ENCODE data around the gene GTF2H2C.
"Not testable (repeated sequence)": the region's sequence is repeated elsewhere in the genome, so short reads cannot be mapped to it uniquely, and the experiment has no call there.

DNA sequence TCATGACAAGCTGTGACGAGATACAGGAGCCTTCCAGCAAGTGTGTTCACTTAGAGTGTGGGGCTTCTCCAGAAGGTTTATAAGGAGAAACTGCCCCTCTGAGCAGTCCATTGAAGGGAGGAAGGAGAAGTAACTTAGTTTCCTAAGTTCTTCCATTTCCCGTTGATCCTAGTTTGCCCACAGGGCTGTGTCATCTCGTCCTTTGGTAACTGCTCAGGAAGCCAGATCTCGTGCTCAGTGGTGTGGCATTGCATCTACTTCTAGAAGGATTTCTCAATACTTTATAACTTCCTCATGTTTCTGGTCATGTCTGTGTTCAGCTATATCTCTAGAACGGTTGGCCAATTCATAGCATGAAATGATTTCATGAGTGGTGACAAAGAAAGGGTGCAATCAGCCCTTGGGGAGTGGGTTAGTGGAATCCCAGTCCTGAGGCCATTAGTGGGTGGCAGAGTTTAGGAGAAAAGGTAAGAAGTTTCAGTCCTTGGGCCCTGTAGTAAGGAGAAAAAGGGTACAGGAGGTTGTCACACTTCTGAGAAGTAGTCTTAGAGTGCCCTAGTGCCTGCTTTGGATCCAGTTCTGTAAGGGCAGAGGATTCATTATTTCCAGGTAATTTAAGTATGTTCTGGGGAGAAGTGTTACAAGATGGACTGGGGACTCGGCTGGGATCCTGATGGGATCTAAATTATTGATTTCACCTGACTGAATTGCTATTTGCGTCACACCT is 36.3 kb downstream of the GTF2H2C start:
- TF ChIP-seq MXI1 (IDR thresholded peaks at IDR 0.05; ENCODE audit: low read depth, low read length); TAF1 (IDR thresholded peaks at IDR 0.05; ENCODE audit: borderline replicate concordance, low read depth, low read length); RAD21 (IDR thresholded peaks at IDR 0.05; ENCODE audit: low read length); JUND (IDR thresholded peaks at IDR 0.05); MEF2A (IDR thresholded peaks at IDR 0.05; ENCODE audit: borderline replicate concordance, low read depth); POLR2AphosphoS5 (IDR thresholded peaks at IDR 0.05; ENCODE audit: low read depth, low read length); GABPA (IDR thresholded peaks at IDR 0.05; ENCODE audit: low read depth): not testable (repeated sequence)
- TF ChIP-seq, protein P1, sequence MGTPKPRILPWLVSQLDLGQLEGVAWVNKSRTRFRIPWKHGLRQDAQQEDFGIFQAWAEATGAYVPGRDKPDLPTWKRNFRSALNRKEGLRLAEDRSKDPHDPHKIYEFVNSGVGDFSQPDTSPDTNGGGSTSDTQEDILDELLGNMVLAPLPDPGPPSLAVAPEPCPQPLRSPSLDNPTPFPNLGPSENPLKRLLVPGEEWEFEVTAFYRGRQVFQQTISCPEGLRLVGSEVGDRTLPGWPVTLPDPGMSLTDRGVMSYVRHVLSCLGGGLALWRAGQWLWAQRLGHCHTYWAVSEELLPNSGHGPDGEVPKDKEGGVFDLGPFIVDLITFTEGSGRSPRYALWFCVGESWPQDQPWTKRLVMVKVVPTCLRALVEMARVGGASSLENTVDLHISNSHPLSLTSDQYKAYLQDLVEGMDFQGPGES (IDR thresholded peaks at IDR 0.05; ENCODE audit: low read depth, low read length) = not testable (repeated sequence)
- TF ChIP-seq, protein P2, sequence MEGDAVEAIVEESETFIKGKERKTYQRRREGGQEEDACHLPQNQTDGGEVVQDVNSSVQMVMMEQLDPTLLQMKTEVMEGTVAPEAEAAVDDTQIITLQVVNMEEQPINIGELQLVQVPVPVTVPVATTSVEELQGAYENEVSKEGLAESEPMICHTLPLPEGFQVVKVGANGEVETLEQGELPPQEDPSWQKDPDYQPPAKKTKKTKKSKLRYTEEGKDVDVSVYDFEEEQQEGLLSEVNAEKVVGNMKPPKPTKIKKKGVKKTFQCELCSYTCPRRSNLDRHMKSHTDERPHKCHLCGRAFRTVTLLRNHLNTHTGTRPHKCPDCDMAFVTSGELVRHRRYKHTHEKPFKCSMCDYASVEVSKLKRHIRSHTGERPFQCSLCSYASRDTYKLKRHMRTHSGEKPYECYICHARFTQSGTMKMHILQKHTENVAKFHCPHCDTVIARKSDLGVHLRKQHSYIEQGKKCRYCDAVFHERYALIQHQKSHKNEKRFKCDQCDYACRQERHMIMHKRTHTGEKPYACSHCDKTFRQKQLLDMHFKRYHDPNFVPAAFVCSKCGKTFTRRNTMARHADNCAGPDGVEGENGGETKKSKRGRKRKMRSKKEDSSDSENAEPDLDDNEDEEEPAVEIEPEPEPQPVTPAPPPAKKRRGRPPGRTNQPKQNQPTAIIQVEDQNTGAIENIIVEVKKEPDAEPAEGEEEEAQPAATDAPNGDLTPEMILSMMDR (IDR thresholded peaks at IDR 0.05) = not testable (repeated sequence)

Measured in SK-N-SH (cell line).